Astrocyte (in vitro differentiated cells and primary cell): ENCODE results near the gene CD19.
"Not testable (repeated sequence)": the region's sequence is repeated elsewhere in the genome, so short reads cannot be mapped to it uniquely, and the experiment has no call there.

Source experiments
- CTCF ChIP-seq: IDR thresholded peaks from 2 replicates; pipeline ENCODE4 v1.5.1; 2011; ENCODE audit warnings: low read depth, mild to moderate bottlenecking, inconsistent platforms, low read length, moderate library complexity; ENCODE audit not compliant: insufficient read depth
- EZH2 ChIP-seq: IDR thresholded peaks from 2 replicates; pipeline ENCODE4 v1.6.1; 2012; ENCODE audit warnings: mild to moderate bottlenecking, low read length, inconsistent platforms; ENCODE audit not compliant: insufficient read depth

GRCh38 chr16:28890355-28890754, 41.4 kb upstream of the CD19 start:
- TF ChIP-seq CTCF, EZH2: not testable (repeated sequence)
